ENCODE data around the gene CIZ1.

DNA sequence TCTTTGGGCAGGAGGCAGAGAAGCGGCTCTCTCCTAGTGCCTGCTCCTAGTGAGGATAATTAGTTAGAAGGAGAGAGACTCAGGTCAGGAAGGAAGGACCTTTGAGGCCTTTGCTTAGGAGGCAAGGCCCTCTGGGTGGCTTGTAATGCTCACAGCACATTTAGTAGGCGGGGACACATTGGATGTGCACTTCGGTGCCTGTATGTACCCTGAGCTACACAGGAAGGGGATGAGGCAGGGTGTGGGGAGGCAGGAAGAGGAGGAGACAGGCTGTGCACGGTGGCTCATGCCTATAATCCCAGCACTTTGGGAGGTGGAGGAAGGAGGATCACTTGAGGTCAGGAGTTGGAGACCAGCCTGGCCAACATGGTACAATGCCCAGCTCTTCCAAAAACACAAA lies 49.3 kb downstream of the CIZ1 start:
- TF ChIP-seq, protein P1, sequence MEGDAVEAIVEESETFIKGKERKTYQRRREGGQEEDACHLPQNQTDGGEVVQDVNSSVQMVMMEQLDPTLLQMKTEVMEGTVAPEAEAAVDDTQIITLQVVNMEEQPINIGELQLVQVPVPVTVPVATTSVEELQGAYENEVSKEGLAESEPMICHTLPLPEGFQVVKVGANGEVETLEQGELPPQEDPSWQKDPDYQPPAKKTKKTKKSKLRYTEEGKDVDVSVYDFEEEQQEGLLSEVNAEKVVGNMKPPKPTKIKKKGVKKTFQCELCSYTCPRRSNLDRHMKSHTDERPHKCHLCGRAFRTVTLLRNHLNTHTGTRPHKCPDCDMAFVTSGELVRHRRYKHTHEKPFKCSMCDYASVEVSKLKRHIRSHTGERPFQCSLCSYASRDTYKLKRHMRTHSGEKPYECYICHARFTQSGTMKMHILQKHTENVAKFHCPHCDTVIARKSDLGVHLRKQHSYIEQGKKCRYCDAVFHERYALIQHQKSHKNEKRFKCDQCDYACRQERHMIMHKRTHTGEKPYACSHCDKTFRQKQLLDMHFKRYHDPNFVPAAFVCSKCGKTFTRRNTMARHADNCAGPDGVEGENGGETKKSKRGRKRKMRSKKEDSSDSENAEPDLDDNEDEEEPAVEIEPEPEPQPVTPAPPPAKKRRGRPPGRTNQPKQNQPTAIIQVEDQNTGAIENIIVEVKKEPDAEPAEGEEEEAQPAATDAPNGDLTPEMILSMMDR (IDR thresholded peaks at IDR 0.05 in 2 of 3, conservative IDR thresholded peaks at IDR 0.05 in 1 of 3; ENCODE audit: control insufficient read depth in 2 of 3, extremely low read depth in 1 of 3, insufficient read depth in 1 of 3, low read depth in 3 of 3, low read length in 3 of 3): no peak
- no peak for TF ChIP-seq EP300 (IDR thresholded peaks at IDR 0.05; ENCODE audit: borderline replicate concordance in 1 of 2, control insufficient read depth in 1 of 2, low read depth in 2 of 2, low read length in 2 of 2)
- no peak for TF ChIP-seq EZH2 (IDR thresholded peaks at IDR 0.05; ENCODE audit: borderline replicate concordance, control insufficient read depth, low read depth, low read length)
- TF ChIP-seq RCOR1 (conservative IDR thresholded peaks at IDR 0.05; ENCODE audit: low read depth, low read length): no peak
- TF ChIP-seq HCFC1 (IDR thresholded peaks at IDR 0.05; ENCODE audit: low read length): no peak
- TF ChIP-seq NR2C2 (IDR thresholded peaks at IDR 0.05; ENCODE audit: borderline replicate concordance, control insufficient read depth, insufficient read length, low read depth): no peak
- TF ChIP-seq PML (IDR thresholded peaks at IDR 0.05; ENCODE audit: low read length): no peak
- TF ChIP-seq SUPT20H (IDR thresholded peaks at IDR 0.05; ENCODE audit: borderline replicate concordance, control insufficient read depth, low read depth, low read length): no peak
- no peak for TF ChIP-seq POLR2A (IDR thresholded peaks at IDR 0.05; ENCODE audit: low read depth, low read length)
- TF ChIP-seq ZBED1 (IDR thresholded peaks at IDR 0.05; ENCODE audit: borderline replicate concordance): no peak
- TF ChIP-seq TARDBP (IDR thresholded peaks at IDR 0.05; ENCODE audit: borderline replicate concordance): no peak
- no peak for TF ChIP-seq TCF12 (IDR thresholded peaks at IDR 0.05; ENCODE audit: low read depth, low read length)
- TF ChIP-seq ZZZ3 (IDR thresholded peaks at IDR 0.05; ENCODE audit: control insufficient read depth, insufficient read length, low read depth): no peak
